Activated gamma-delta T cell treated with anti-CD3 and anti-CD28 coated beads, Interleukin-2, amount 50 U/mL, for 16 hours (primary cell): ENCODE data around the gene ANKRD26.

ENCODE experiments used
- DNase-seq: peaks from one replicate; pipeline ENCODE4 v3.0.0-alpha.2; 2020; ENCODE audit warnings: low read depth

The ANKRD26 gene

GRCh38 chr10:27019827-27020226, 80.5 kb downstream of the ANKRD26 start:
- DNase-seq: no peak

GRCh38 chr10:26997610-26998009, 102.7 kb downstream of the ANKRD26 start:
- no peak for DNase-seq

- no peak for DNase-seq
Observed at GRCh38 chr10:26994743-26995142, 105.6 kb downstream of the ANKRD26 start.

- DNase-seq: no peak
Observed at GRCh38 chr10:26987851-26988250, 112.4 kb downstream of the ANKRD26 start.

- no peak for DNase-seq
Observed at GRCh38 chr10:26983156-26983555, 117.1 kb downstream of the ANKRD26 start.

GRCh38 chr10:26982058-26982457, 118.2 kb downstream of the ANKRD26 start:
- no peak for DNase-seq

- DNase-seq: no peak
Observed at GRCh38 chr10:26981232-26981824, 119.0 kb downstream of the ANKRD26 start.

- no peak for DNase-seq
Observed at GRCh38 chr10:26978519-26978918, 121.8 kb downstream of the ANKRD26 start.

- no peak for DNase-seq
Observed at GRCh38 chr10:26977635-26978034, 122.7 kb downstream of the ANKRD26 start.

- no peak for DNase-seq
Observed at GRCh38 chr10:26970667-26971066, 129.6 kb downstream of the ANKRD26 start.

- no peak for DNase-seq
Observed at GRCh38 chr10:26969145-26969926, 131.0 kb downstream of the ANKRD26 start.

- no peak for DNase-seq
Observed at GRCh38 chr10:26962835-26963234, 137.5 kb downstream of the ANKRD26 start.

- DNase-seq: no peak
Observed at GRCh38 chr10:26960308-26960707, 140.0 kb downstream of the ANKRD26 start.

- no peak for DNase-seq
Observed at GRCh38 chr10:26959841-26960240, 140.5 kb downstream of the ANKRD26 start.
